HG03378 (cell line): ENCODE measurements around the gene CENPU.

Experiments used
- ATAC-seq: cut with Tn5 transposase; IDR thresholded peaks from one replicate; pipeline ENCODE4 v1.9.1; 2021; ENCODE audit warnings: mild to moderate bottlenecking, moderate library complexity; ENCODE audit not compliant: unreplicated experiment

CENPU gene

DNA sequence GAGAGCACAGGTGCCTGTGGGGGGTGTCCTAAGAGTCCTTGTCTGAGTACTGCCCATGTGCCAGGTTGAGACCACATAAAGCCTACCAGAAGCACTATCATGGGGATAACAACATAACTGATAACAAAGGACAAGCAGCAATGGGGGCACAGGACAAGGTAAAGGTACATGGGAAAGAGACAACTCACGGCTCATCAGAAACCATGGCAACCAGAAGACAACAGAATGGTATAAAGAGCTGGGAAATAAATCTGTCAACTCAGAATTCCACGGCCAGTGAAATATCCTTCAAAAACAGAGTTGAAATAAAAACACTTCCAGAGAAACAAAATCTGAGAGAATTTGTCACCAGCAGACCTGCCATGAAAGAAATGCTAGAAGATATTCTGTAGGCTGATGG, 20.0 kb downstream of the CENPU start:
- no peak for ATAC-seq

DNA sequence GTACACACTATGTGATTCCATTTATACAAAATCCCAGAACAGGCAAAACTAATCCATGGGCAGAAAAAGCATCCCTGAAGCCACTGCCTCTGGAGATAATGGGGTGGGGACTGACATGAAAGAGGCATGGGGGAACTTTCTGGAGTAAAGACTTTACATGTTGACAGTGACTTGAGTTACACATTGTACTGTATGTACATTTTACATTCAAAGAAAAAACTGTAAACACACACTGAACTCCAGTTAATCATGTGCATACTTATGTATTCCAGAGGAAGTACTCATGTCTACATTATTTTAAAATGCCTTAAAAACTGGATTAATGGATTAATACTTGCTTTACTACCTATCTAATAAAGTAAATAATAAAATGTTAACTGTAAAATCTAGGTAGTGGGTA, 21.6 kb downstream of the CENPU start:
- ATAC-seq = no peak

DNA sequence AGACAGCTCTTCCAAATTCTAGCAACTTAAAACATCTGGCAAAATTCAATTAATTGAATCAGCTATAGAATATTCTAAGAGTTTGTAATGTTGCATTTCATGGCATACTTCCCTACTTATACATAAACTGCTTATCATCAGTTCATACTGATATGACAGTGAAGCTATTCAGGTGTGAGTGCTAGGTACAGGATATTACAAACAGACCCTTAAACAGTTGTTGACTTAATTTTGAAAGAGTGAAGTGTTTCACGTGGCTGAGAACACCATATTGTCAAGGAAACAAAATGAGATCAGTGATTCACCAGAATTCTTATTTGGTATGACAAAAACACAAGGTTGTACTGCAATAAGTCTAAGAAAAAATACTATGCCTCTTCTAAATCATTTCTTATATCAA, 27.4 kb downstream of the CENPU start:
- ATAC-seq = no peak

DNA sequence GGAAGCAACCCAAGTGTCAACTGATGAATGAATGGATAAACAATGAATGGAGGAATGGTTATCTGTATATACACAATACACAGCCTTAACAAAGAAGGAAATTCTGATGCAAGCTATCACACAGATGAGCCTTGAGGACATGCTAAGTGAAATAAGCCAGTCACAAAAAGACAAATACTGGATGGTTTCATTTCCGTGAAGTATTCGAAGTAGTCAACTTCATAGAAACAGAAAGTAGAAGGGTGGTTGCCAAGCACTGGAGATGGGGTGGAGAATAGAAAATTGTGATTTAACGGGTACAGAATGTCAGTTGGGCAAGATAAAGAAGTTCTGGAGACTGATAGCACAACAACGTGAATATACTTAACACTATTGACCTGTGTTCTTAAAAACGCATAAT, 28.2 kb downstream of the CENPU start:
- no peak for ATAC-seq

DNA sequence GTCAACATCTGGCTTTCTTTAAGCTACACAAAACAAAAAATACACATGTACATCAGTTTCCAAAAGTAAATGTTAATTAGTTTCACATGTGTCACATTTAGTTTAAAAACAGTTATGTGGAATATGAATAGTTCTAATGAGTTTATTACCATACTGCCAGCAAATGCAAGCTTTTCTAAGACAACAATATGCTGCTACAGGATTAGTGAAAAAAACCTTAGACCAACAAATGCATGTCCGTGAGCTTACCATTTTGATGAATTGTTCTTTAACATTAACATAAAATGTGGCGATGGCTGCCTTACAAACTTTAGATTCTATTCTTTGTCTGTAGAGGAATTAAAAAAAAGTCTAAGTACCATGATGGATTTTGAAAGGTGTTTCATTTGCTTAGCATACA, 31.8 kb downstream of the CENPU start:
- no peak for ATAC-seq

DNA sequence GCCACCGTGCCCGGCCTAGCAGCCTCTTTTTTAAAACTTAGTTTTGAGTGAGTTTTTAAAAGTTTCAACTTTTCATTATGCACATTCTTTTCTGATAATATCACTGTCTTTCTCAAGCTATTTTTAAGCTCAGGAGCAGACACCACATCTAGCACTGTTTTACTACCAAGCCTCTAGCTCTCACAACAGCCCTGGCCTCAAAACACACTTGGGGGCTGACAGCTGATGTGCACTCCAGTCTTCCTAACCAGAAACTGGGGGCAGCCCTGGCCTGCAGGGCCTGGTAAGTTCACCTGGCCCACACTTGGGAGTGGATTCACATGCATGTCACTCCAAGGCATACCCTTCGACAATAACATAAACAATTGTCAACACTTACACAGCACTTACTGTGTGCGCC, 34.0 kb downstream of the CENPU start:
- ATAC-seq = no peak

DNA sequence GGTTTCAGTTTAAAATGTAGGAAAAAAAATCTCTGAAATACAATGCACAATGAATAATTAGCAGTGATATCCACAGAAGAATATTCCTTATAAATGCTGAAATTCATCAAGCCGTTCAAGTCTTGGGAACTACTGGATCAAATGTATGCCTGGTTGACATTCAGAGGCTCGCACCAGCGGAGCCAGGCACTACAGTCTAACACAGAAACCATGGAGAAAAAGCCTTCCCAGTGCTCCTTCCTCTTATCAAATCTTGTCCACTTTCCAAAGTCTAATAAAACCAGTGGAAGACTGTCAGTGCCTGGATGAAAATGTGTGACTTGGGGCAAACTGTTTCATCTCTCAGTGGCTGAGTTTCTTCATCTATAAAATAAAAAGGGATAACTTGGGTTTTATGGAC, 35.9 kb downstream of the CENPU start:
- ATAC-seq = no peak

DNA sequence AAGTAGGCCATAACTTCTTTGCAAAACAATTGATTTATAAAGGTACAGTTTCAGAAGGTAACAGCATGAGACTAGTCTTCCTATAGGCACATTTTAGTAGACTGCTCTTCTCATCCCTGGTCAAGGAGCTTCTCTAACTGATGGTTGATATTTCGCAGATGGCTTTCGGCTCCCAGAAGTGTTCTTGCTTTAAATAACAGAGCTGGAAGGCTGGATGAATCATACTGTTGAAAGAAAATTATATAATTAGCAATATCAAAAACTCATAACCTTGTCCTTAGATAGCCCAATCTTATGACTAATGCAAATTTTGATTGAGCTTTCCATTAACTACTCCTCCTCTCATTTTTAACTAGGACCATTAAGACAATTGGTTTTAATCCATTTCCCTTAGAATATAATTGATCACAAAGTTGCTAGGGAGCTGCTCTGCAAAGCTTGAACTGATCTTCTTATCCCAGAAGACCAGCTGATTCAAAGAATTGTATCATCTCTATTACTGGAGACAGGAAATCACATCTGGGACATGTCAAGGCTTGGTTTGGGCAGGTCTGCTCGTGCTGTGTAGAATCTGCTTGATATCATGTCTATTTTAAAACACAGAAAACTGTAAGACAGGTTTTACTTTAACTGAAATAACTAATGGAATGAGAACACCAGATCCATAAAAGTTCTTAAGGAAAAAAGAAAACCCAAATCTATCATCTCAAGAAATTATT, 38.6 kb downstream of the CENPU start:
- no peak for ATAC-seq

DNA sequence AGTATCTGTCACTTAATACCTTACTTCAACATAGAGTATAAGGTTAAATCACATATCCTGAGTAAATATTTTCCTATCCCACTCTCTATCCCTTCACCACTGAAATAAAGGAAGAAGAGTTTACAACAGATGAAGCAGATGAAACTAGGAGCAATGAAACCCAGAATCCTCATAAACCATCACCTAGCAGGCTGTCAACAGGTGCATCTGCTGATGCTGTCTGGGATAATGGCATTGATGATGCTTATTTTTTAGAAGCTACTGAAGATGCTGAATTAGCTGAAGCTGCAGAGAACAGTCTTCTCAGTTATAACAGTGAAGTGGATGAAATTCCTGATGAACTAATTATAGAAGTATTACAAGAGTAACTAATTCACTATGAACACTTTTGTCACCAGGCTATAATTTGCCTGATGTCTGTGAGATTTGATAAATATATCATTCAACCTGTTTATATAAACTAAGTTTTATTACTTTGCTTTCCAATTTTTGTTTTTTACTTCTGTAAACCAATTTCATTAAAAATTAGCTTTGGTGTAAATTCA, 39.4 kb downstream of the CENPU start:
- ATAC-seq = no peak

DNA sequence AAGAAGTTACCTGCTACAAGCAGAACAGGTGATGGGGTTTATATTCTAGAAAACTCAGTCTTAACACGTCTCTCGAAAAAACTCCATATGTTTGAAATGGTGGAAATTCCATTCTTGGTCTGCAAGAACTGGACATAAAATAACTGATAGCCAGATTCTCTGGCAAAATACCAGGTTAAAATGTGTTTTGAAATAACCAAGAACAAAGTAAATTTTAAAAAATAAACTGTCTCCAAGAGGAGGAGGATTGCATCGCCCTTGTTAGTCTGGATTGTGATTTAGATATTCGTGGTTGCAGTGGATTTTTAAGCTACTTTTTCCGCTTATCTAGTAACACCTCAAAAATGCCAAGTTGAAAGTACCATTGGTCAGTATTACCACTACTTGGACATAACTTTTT, 40.8 kb downstream of the CENPU start:
- no peak for ATAC-seq

DNA sequence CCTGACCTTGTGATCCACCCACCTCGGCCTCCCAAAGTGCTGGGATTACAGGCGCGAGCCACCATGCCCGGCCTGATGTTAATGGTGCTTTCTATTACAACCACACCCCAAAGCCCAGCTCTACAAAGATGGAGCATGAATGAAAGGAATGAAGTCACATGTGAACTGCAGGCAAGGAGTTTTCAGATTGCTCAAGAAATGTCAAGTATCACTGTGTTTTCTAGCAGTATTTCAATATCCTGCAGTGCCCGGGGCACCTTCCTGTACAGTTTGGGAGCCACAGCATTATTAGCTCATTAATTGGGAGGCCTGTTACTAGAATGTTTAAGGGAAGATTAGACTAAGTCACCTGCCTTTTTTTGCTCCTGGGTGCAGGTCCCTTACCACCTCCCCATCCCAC, 44.2 kb downstream of the CENPU start:
- ATAC-seq = no peak

DNA sequence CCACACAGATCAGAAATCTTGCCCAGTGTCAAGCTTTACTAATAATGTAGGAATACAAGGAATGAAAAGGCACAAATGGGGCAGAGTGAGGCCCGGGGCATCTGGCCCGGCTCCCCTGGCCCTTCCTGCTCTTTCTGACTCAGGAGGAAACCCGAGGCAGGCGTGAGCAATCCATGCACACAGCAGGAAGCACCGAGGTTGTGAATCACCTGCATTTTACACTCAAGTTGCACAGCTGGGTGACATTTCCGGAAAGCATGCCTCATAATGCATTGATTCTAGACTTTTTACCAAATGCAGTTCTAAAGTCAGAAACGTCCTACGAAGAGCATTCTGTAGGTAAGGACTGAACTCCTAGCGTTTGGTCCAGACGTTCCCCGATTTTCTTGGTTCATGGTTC, 45.4 kb downstream of the CENPU start:
- ATAC-seq = no peak

DNA sequence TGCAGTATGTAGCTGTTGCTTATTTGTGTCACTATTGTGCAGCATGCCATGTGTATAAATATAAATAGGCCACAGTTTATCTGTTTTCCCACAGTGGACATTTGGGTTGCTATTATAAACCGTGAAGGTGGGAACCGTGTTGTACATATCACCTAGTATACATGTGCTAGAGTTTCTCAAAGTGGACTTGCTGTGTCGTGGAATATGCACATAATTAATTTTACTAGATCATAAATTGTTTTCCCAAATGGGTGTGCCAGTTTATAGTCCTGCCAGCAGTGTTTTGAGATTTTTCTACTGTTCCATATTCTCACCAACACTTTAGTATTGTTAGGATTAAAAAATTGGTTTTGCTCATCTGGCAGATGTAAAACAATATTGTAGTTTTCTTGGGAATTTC, 45.9 kb downstream of the CENPU start:
- ATAC-seq = no peak

DNA sequence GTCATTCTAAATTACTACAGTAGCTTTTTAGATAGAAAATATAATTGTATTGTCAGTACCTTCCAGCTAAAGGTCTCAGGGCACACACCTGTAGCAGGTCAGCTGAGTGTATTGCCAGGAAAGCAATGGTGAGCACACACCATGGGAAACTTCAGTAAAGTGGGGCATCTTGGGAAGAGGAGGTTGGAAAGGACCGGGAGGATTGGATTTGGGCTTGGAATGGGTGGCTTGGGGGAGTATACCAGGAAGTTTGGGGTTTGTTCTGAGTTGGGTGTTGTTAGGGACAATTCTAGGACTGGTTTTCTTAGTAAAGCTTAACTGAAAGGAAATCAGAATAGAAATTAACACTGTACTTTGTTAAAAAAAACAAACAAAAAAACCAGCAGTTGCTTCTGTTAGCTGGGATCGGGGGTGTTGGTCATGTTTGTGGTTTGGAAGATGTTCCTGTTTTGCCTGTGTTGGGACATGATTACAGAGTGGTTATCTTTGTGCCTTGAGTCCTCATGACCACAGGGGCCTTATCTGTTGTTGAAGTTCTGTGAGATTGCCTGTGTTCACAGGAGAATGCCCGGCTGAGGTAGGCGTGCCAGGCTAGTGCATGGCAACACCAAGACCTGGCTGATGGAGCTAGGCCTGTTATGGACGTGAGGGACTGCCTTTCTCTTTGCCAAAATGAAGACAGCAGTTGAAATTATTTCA, 49.3 kb downstream of the CENPU start:
- ATAC-seq = no peak

DNA sequence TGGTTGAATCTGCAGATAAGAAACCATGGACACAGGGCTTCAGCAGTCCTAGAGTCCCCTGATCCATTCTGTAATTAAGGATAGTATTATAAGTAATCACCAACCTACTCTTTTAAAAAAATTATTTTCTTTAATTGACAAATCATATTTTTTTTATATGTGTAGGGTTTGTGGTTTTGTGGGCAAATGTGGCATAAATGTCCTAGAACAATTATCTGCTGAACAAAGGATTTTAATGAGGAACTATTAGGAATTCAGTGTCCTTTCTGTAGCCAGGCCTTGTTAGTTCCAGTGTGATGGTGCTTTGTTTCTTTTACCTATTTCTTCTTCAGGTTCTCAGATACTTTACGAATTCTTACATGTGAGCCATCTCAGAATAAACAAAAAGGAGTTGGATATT, 52.0 kb downstream of the CENPU start:
- ATAC-seq = no peak

DNA sequence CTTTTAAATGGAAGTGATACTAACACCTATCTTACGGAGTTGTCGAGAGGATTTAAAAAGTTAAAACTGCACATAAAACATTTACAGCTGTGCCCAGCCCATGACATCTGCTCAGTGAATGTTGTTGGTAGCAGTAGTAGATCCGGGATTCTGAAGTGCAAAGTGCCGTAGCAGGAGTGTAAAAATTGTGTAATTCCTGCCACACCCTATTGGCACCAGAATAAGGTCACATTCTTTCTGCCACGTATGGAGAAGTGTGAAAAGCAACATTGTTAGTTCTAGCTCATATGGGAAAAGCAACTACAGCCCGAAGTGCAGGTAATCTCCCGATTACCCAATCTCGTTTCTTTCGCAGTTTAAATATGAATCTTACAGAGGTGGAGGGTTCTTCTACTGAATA, 53.2 kb downstream of the CENPU start:
- no peak for ATAC-seq

DNA sequence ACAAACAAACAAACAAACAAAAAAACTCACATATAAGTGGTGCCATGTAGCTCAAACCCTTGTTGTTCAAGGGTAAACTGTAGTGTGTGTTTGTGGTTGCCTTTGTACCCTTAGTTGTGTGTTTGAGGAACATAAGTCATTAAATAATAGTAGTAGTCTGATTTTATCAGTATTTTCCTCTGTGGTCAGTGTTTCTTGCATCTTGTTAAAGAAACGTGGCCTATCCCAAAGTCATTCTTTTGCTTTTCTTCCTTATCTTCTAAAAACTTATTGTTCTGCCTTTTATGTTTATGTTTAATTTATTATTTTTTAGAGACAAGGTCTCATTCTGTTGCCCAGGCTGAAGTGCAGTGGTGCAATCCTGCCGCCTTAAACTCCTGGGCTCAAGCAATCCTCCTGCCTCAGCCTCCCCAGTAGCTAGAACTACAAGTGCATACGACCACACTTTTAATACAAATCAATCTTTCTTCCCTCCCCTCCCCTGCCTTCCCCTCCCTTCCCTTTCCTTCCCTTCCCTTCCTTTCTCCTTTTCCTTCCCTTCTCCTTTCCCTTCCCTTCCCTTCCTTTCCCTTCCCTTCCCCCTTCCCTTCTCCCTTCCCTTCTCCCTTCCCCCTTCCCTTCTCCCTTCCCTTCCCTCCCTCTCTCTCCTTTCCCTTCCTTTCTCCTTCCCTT, 57.9 kb downstream of the CENPU start:
- ATAC-seq = no peak

DNA sequence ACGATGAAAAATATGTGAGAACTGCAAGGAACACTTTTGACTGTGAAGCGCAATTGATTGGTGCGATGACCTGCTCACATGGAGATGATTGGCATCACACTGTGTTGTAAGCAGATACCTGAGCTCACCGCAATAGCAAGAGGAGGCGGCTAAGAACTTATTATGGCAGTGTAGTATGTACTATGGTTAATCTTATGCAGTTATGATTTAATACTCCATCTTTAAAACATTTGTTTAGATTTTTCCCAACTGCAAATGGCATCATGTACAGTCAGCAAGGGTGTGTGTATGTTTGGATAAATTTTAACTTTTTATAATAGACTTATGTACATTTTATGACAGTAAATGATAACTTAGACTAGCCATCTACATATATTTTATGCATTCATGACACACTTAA, 58.9 kb downstream of the CENPU start:
- no peak for ATAC-seq

DNA sequence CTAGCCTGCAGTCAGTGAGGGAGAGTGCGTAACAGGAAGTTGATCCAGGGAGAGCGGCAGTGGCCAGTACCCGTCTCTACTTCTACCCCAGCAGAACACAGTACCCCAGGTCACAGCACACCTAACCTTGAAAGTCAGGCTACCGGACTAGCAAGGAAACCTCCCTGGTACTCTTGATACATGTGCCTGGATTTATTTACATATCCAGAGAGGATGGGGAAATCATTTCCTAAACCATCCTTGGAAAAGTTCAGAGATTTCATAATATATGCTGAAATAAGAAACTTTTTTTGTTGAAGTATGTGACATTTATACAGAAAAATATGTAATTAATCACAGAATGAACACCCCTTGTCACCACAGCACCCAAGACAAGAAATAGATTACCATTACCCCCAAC, 59.9 kb downstream of the CENPU start:
- no peak for ATAC-seq

DNA sequence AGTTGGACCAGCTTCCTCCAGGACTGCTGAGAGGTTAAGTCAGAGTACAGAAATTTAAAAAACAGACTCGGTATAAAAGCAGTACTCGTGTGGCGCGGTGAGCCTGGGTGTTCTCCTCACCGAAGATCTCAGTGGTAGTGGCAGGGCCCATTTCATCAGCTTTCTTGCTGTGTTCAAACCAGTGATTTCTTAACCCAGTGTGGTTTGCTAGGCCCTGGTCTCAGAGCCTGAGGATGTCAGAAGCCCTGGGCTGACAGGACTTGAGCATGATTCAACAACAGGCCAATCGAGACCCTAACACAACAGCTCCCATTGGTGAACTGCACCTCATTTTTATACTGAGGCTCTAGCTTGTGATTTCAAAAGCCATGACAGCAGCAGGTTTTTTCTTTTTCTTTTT, 61.2 kb downstream of the CENPU start:
- no peak for ATAC-seq

DNA sequence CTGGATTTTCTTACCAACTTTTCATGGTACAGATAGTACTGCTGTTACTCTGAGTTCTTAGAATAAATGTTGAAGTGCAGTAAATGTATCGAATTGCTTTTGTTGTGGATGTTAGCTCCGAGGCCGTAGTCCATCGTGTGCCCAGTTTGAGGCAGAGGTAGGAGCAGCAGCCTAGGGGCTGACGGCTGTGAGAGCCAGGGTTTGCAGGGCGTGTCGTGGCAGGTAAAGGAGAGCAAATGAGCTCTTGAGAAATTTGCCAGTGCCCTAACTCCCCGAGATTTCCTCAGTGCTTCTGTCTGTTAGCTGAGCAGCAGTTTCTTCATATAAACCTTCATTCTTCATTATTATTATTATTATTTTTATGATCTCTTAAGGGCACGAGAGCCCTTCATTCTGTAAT, 62.8 kb downstream of the CENPU start:
- no peak for ATAC-seq

DNA sequence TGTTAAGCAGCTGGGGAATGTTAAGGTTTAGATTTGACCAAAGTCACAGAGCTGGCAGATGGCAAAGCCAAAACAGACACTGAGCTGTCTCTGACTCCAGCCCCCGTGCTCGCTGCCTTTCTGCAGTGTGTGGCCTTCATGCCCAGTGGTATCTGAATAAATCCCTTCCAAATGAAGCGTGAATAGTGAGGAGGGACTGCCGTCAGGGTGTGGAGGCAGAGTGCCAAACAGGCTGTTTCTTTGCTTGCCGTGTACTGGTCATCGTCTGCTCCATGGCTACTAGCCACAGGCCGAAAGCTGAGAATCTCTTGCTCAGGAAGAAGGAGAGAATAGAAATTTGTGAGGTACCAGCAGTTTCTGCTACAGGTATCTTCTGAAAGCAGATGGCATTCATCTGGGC, 64.6 kb downstream of the CENPU start:
- ATAC-seq = no peak
